Measurements from ENCODE around the gene CRIP3.
A peak's percentile ranks its signal among the peaks of the same experiment; 100 is the strongest.
"Not testable (repeated sequence)": the region's sequence is repeated elsewhere in the genome, so short reads cannot be mapped to it uniquely, and the experiment has no call there.

Gene CRIP3

DNA sequence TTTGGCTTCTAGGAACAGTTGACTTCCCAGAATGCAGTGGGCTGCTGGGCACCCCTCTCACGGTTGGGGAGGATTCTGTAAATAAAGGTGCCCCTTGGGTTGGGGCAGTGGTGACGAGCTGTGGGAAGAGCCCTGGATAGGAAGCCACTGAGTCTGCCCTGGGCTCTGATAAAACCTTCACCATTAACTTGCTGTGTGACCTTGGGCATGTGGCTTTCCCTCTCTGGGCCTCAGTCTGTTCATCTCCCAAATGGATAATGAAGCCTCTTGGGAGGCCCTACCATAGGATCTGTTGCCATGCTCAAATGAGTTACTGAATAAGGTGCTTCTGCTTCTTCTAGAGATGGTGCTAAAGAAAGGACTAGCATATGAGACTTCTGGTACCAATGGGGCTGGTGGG is 3.7 kb downstream of the CRIP3 start:
- DNase-seq: no peak

- DNase-seq: no peak
These were observed 4.3 kb downstream of the CRIP3 start for GRCh38 chr6:43304361-43304760.

DNA sequence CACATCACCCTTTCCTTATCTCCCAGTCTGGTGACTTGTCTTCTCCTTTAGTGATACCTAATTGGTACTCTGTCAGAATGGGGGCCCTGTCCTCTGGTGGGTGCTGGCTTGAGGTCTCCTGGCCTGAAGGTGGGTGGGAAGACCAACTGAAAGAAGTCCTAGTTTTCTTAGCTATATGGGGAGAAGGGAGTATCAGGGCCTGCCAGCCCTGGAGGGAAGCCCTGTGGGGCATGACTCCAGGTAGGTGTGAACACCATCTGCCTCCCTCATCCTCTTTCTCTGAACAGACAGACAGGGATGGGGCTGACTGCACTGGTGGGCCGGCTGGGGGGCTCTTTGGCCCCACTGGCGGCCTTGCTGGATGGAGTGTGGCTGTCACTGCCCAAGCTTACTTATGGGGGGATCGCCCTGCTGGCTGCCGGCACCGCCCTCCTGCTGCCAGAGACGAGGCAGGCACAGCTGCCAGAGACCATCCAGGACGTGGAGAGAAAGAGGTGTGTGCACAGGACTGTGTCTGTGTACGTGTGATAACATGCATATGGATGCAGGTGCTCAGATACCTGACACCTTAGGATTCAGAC is 4.8 kb downstream of the CRIP3 start:
- DNase-seq: no peak

DNA sequence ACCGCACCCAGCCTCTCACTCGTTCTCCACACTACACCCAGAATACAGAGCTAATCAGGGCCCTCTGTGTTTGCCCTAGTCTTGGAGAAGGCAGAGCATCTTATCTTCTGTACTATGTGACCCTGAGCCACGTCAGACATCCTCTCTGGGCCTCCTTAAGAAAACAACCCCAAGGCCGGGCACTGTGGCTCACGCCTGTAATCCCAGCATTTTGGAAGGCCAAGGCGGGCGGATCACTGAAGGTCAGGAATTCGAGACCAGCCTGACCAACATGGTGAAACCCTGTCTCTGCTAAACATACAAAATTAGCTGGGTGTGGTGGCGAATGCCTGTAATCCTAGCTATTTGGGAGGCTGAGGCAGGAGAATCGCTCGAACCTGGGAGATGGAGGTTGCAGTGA is 5.6 kb downstream of the CRIP3 start:
- not testable (repeated sequence) for DNase-seq

- DNase-seq: no peak
These were observed 6.5 kb downstream of the CRIP3 start for GRCh38 chr6:43302126-43302525.

GRCh38 chr6:43301081-43301870 is 7.3 kb downstream of the CRIP3 start:
- no peak for DNase-seq

DNA sequence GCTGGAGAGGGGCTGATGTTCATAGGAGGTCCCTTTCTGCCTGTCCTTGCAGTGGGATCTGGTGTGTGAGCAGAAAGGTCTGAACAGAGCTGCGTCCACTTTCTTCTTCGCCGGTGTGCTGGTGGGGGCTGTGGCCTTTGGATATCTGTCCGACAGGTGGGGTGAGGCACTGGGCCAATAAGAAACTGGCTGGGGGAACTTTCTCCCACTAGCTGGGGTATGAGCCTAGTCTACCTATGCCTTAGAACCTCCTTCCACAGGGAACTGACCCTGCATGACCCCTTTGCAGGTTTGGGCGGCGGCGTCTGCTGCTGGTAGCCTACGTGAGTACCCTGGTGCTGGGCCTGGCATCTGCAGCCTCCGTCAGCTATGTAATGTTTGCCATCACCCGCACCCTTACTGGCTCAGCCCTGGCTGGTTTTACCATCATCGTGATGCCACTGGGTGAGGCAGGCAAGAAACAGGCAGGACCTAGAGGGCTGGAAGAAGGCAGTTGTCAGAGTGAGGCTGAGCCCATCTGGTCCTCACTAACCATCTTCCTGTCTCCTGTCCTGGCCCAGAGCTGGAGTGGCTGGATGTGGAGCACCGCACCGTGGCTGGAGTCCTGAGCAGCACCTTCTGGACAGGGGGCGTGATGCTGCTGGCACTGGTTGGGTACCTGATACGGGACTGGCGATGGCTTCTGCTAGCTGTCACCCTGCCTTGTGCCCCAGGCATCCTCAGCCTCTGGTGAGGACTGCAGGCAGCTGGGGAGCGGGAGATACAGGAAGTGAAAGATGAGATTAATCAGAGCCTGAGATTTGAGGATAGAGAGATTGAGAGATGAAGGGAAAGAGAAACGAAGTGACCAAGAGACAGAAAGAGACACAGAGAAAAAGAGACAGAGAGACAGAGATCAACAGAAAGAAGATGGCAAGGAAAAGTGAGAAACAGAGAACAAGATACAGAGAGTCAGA is 9.0 kb downstream of the CRIP3 start:
- DNase-seq: no peak

GRCh38 chr6:43298565-43299337 is 9.9 kb downstream of the CRIP3 start:
- DNase-seq: no peak

GRCh38 chr6:43297644-43298564 is 10.7 kb downstream of the CRIP3 start, which contains the start of gene SLC22A7:
Gene SLC22A7 (plus strand): TSS chr6:43298260. CDS start chr6:43298359, 99 bp downstream.
- no peak for DNase-seq

DNA sequence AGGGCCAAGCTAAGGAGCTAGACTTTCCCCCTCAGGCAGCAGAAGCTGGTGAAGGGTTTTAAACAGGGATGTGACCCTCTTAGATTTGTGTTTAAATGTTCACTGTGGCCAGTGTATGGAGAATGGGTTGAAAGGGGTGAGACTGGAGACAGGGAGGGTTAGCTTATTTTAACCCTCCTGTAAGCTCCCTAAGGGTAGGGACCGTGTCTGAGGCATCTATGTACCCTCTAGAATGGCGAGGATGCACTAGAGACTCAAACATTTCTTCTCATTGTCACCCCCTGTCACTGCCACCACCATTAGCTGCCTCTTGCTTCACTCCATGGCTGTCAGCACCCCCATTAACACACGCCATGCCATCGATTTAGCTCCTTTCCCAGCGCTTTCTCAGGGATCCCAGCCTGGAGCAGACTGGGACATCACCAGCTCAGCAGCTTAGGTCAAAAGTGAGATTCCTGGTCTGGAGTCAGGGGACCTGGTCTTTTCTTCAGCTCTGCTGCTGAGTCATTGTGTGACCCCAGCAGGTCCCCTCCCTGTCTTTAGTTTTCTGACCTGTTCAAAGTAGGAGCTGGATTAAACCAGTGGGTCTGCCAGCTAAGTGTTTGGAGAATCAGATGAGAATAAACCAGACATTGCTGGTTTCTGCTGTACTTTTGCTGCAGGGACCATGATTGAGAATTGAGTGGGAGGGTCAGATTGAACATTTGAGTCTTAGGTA is 11.7 kb downstream of the CRIP3 start:
- DNase-seq: no peak

DNA sequence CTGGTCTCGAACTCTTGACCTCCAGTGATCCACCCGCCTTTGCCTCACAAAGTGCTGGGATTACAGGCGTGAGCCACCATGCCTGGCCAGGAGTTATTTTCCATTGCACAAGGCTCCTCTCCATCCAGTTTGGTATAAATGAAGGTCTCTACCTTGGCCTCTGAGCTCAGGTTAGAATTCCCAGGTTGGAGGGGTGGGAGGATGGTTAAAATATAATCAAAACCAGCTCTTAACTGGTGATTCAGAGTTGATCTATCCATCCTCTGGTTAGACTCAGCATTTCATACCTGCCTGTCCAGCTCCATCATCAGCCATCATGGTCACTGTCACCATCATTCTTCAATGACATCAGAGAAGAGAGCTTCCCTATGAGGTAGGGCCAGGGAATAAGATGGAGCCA is 13.2 kb downstream of the CRIP3 start:
- no peak for DNase-seq

DNA sequence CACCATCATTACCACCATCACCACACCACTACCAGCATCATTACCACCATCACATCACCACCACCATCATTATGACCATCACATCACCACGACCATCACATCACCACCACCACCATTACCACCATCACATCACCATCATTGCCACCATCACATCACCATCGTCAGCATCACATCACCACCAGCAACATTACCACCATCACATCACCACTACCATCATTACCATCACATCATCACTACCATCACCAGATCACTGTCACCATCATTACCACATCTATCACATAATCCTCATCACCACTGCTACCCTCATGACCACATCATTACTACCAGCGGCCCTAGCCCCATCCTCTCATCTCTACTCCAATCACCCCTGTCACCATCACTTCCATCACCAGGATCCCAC is 14.1 kb downstream of the CRIP3 start:
- DNase-seq: no peak

GRCh38 chr6:43293698-43294097 is 14.9 kb downstream of the CRIP3 start:
- no peak for DNase-seq

DNA sequence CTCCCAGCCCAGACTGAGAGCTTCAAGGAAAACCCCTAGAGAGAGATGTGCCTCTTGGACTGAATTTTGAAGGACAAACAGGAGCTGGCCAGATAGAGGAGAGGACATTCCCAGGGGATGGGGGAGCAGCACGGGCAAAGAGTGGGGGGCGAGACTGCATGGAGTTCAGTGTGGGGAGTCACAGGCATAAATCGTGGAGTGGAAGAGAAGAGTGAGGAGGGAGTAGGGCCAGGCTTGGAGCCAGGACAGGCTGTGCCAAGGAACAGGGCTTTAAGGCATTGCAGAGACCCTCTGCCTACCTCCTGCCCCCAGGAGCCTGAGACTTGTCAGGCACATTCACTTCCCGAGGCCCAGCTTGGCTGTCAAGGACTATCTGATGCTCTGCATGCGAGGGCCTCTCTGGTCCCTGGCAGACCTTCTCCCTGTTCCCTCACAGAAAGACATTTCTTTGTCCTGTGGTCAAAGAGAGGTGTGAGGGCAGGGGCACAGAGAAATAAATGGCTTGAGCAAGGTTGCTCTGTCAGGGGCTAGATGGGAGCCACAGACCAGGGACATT is 15.8 kb downstream of the CRIP3 start:
- peak; percentile 27 for DNase-seq

GRCh38 chr6:43292341-43292740 is 16.3 kb downstream of the CRIP3 start:
- peak; percentile 26 for DNase-seq

- DNase-seq: no peak
These were observed 16.9 kb downstream of the CRIP3 start for GRCh38 chr6:43291708-43292107.

GRCh38 chr6:43290905-43291355 is 17.7 kb downstream of the CRIP3 start:
- peak; percentile 12 for DNase-seq

DNA sequence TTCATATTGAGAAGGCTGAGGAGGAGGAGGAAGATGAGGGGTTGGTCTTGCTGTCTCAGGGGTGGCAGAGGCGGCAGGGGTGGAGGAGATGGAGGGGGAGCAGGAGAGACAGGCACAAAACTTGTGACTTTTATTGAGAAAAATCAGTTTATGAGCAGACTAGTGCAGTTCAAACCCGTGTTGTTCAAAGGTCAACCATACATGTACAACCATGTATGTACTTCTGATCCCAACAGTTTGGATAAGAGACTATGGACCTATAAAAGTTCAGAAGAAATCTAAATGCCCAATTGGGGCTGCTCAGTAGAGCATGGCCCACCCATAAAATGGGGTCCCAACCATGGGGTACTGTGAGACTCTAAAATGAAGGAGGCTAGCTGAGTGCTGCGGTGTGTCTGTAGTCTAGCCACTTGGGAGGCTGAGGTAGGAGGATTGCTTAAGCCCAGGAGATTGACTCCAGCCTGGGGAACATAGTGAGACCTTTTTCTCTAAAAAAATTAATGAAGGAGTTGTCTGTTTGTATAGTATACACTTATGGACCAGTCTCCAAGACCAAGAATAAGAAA is 18.2 kb downstream of the CRIP3 start:
- no peak for DNase-seq

DNA sequence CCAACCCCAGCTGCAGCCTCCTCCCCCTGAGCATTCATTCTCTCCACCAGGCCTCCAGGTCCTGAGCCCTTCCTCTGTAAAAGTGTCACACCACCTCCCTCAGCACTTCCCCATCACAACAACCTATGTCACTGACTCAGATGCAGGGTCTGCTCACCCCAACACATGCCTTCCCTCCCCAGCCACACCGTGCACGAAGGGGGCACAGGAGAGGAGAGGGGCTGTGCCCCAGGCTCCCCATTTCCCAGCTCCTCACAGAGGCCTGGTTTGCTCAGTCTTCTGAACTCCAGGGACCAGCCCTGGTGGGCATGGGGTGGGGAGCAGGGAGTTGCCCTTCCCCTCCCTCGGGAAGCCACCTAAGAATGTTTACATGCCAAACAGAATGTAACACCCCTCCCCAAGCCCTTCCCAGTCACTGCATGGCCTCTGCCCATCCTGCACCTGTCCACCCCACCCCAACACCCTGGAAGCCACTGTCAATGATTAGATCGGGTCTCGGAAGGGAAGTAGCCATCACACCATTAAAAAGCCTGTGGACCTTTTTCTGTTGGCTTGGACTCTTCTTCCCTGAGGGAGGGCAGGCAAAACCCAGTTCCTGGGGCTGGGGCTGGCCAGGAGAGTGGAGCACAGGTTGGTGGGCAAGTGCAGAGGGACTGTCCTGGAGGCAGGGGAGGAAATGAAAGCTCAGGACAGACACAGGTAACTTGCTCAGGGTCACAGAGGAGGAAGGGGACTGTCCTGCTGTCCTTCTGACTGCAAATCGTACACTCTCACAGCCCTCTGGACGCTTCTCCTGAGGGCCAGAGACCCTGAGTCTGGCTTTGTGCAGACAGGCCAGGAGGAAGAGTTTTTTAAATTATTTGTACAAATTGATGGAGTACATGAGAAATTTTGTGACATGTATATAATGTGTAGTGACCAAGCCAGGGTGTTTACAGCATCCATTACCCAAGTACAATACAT is 20.6 kb downstream of the CRIP3 start:
- peak; percentile 34 for DNase-seq
